Neural progenitor cell (in vitro differentiated cells): ENCODE measurements around the gene PRDM16. TPM values are rescaled to one million over a fixed set of nuclear protein-coding genes. Genes with fewer than 3 reads are reported as not detected.

Experiments
- DNase-seq: peaks from one replicate; pipeline ENCODE4 v3.0.0-alpha.2; 2016; ENCODE audit warnings: low spot score
- H2AFZ ChIP-seq: fragments of 200-600 bp; sonication (generic); replicated peaks from 2 replicates; pipeline ENCODE4 v1.6.1; 2016; ENCODE audit warnings: antibody characterized with exemption
- H3F3A ChIP-seq: fragments of 200-600 bp; sonication (generic); 2 replicates; pipeline ENCODE4 v1.6.1; 2016; ENCODE audit warnings: antibody characterized with exemption, low read depth
- H3K27ac ChIP-seq: fragments of 200-600 bp; sonication (generic); 2 replicates; pipeline ENCODE4 v1.5.1; 2016; ENCODE audit warnings: mild to moderate bottlenecking
- H3K27me3 ChIP-seq: fragments of 200-600 bp; sonication (generic); 2 replicates; pipeline ENCODE4 v1.6.1; 2016; ENCODE audit warnings: mild to moderate bottlenecking, moderate library complexity
- H3K36me3 ChIP-seq: fragments of 200-600 bp; sonication (generic); 2 replicates; pipeline ENCODE4 v1.5.1; 2016
- H3K4me1 ChIP-seq: fragments of 200-600 bp; sonication (generic); 2 replicates; pipeline ENCODE4 v1.6.1; 2016; ENCODE audit warnings: mixed run types
- H3K4me2 ChIP-seq: fragments of 200-600 bp; sonication (generic); 2 replicates; pipeline ENCODE4 v1.6.1; 2016
- H3K4me3 ChIP-seq: fragments of 200-600 bp; sonication (generic); 2 replicates; pipeline ENCODE4 v1.5.1; 2016
- H3K79me2 ChIP-seq: fragments of 200-600 bp; sonication (generic); 2 replicates; pipeline ENCODE4 v1.6.1; 2016; ENCODE audit warnings: low read depth
- H3K9ac ChIP-seq: fragments of 200-600 bp; sonication (generic); 2 replicates; pipeline ENCODE4 v1.6.1; 2016
- H3K9me3 ChIP-seq: fragments of 200-600 bp; sonication (generic); 2 replicates; pipeline ENCODE4 v1.5.1; 2016; ENCODE audit warnings: low read depth
- H4K20me1 ChIP-seq: fragments of 200-600 bp; sonication (generic); 2 replicates; pipeline ENCODE4 v1.6.1; 2016; ENCODE audit warnings: low read depth
- H3K27ac Mint-ChIP-seq: 3 replicates; pipeline ENCODE4 v1.8.0; 2021; ENCODE audit warnings: mixed read lengths
- H3K27me3 Mint-ChIP-seq: 2 replicates; pipeline ENCODE4 v1.8.0; 2022; ENCODE audit warnings: low read depth, mild to moderate bottlenecking, inconsistent platforms, moderate library complexity, mixed read lengths; ENCODE audit not compliant: insufficient read depth
- H3K36me3 Mint-ChIP-seq: 3 replicates; pipeline ENCODE4 v1.8.0; 2021; ENCODE audit warnings: mixed read lengths
- H3K4me1 Mint-ChIP-seq: 3 replicates; pipeline ENCODE4 v1.8.0; 2021; ENCODE audit warnings: mixed read lengths
- H3K4me3 Mint-ChIP-seq: 3 replicates; pipeline ENCODE4 v1.8.0; 2021; ENCODE audit warnings: mild to moderate bottlenecking, moderate library complexity, mixed read lengths
- H3K9me3 Mint-ChIP-seq: 3 replicates; pipeline ENCODE4 v1.8.0; 2020; ENCODE audit warnings: mixed read lengths
- CTCF ChIP-seq: fragments of 200-600 bp; sonication (generic); IDR thresholded peaks from 2 replicates; pipeline ENCODE4 v1.5.1; 2017; ENCODE audit warnings: antibody characterized with exemption, mild to moderate bottlenecking
- EZH2 ChIP-seq: fragments of 200-600 bp; sonication (generic); IDR thresholded peaks from 2 replicates; pipeline ENCODE4 v1.6.1; 2017; ENCODE audit warnings: antibody characterized with exemption, mild to moderate bottlenecking, moderate library complexity
- EZH2phosphoT487 ChIP-seq: fragments of 200-600 bp; sonication (generic); IDR thresholded peaks from 2 replicates; pipeline ENCODE4 v1.6.1; 2017; ENCODE audit warnings: antibody characterized with exemption
- total RNA-seq: library from RNA; depleted of rRNA; stranded (reverse); fragments of >200 nt; gene quantifications from 2 replicates; pipeline ENCODE4 v1.2.3, GENCODE V29; 2015; ENCODE audit warnings: low replicate concordance

PRDM16 gene
- total RNA-seq, 1 donor from 2014 or later, result 1.9 TPM

- Histone ChIP-seq H3K9me3 (no peaks in the 10 kb centered on the region), H3K27ac (no peak overlapping the region), H3K27me3 (peaks cover 63% of the 10 kb centered on the region), H2AFZ (no peak overlapping the region), H4K20me1 (peaks cover 27% of the 10 kb centered on the region), H3F3A (peaks cover 8% of the 10 kb centered on the region), H3K4me3 (no peak overlapping the region), H3K79me2 (no peaks in the 10 kb centered on the region), H3K9ac (no peak overlapping the region), H3K4me2 (no peak overlapping the region), H3K4me1 (peaks cover 25% of the 10 kb centered on the region), H3K36me3 (no peaks in the 10 kb centered on the region)
- H3K27me3 Mint-ChIP-seq, result peaks cover 28% of the 10 kb centered on the region
- DNase-seq, result no peak
- H3K9me3 Mint-ChIP-seq, result no peaks in the 10 kb centered on the region
- peaks cover 36% of the 10 kb centered on the region for H3K4me1 Mint-ChIP-seq
- no peak overlapping the region for H3K4me3 Mint-ChIP-seq
- no peak overlapping the region for H3K27ac Mint-ChIP-seq
- H3K36me3 Mint-ChIP-seq, result no peaks in the 10 kb centered on the region
- TF ChIP-seq EZH2phosphoT487, result no peak
- no peak for TF ChIP-seq CTCF
- TF ChIP-seq EZH2, result no peak
These were observed 321.3 kb downstream of the PRDM16 start for GRCh38 chr1:3390291-3390690.

GRCh38 chr1:3391711-3392110 is 322.7 kb downstream of the PRDM16 start:
- DNase-seq, result peak; percentile 68
- Histone ChIP-seq H3K36me3 (no peaks in the 10 kb centered on the region), H3K9ac (no peak overlapping the region), H2AFZ (no peak overlapping the region), H4K20me1 (peaks cover 27% of the 10 kb centered on the region), H3K27me3 (peaks cover 77% of the 10 kb centered on the region), H3K4me2 (peak overlapping the region; percentile 23), H3K4me1 (peaks cover 25% of the 10 kb centered on the region), H3K27ac (no peak overlapping the region), H3K9me3 (no peaks in the 10 kb centered on the region), H3K4me3 (no peak overlapping the region), H3K79me2 (no peaks in the 10 kb centered on the region), H3F3A (peaks cover 8% of the 10 kb centered on the region)
- TF ChIP-seq CTCF, result peak; percentile 35
- peak; percentile 26 for TF ChIP-seq EZH2phosphoT487
- peak; percentile 66 for TF ChIP-seq EZH2
- H3K9me3 Mint-ChIP-seq, result no peaks in the 10 kb centered on the region
- H3K4me1 Mint-ChIP-seq, result peaks cover 45% of the 10 kb centered on the region
- H3K36me3 Mint-ChIP-seq, result no peaks in the 10 kb centered on the region
- H3K27me3 Mint-ChIP-seq, result peaks cover 30% of the 10 kb centered on the region
- peak overlapping the region; percentile 18 for H3K4me3 Mint-ChIP-seq
- no peak overlapping the region for H3K27ac Mint-ChIP-seq

GRCh38 chr1:3393024-3393986 is 324.3 kb downstream of the PRDM16 start:
- Histone ChIP-seq H3K4me2 (peak overlapping the region; percentile 84), H3K9ac (no peak overlapping the region), H3K4me3 (peak overlapping the region; percentile 38), H4K20me1 (peaks cover 27% of the 10 kb centered on the region), H3K36me3 (no peaks in the 10 kb centered on the region), H3K27ac (no peak overlapping the region), H3K79me2 (no peaks in the 10 kb centered on the region), H3K27me3 (peaks cover 72% of the 10 kb centered on the region), H3K4me1 (peaks cover 25% of the 10 kb centered on the region), H2AFZ (no peak overlapping the region), H3F3A (peaks cover 8% of the 10 kb centered on the region), H3K9me3 (no peaks in the 10 kb centered on the region)
- peak; percentile 22 for TF ChIP-seq EZH2phosphoT487
- peak; percentile 71 for TF ChIP-seq EZH2
- TF ChIP-seq CTCF, result no peak
- Mint-ChIP-seq H3K27ac (peak overlapping the region; percentile 83), H3K4me3 (peak overlapping the region; percentile 77), H3K9me3 (no peaks in the 10 kb centered on the region), H3K27me3 (peaks cover 24% of the 10 kb centered on the region), H3K36me3 (no peaks in the 10 kb centered on the region), H3K4me1 (peaks cover 45% of the 10 kb centered on the region)
- peak; percentile 87 for DNase-seq
